GM10266 (cell line): ENCODE measurements around the gene MAPK8.
A peak's percentile ranks its signal among the peaks of the same experiment; 100 is the strongest.

Experiments used
- DNase-seq: peaks from one replicate; pipeline ENCODE4 v3.0.0; 2012; ENCODE audit errors: extremely low spot score
- CTCF ChIP-seq: IDR thresholded peaks from 2 replicates; pipeline ENCODE4 v1.5.1; 2012; ENCODE audit warnings: mild to moderate bottlenecking, low read depth; ENCODE audit not compliant: control insufficient read depth, insufficient read depth; ENCODE audit errors: missing control alignments

The MAPK8 gene

GRCh38 chr10:48306265-48306869 is at the start of gene MAPK8:
Gene MAPK8 (plus strand): TSS chr10:48306677. CDS start chr10:48401661, 94,984 bp downstream.
- peak; percentile 99 for DNase-seq
- TF ChIP-seq CTCF = no peak

- DNase-seq = no peak
- no peak for TF ChIP-seq CTCF
Measured at GRCh38 chr10:48257407-48257961, 49.0 kb upstream of the MAPK8 start.

GRCh38 chr10:48258105-48258504 is 48.4 kb upstream of the MAPK8 start:
- no peak for TF ChIP-seq CTCF
- DNase-seq = no peak

- no peak for DNase-seq
- no peak for TF ChIP-seq CTCF
Measured at GRCh38 chr10:48266528-48266927, 39.9 kb upstream of the MAPK8 start.

GRCh38 chr10:48271047-48271730 is 35.3 kb upstream of the MAPK8 start:
- TF ChIP-seq CTCF = no peak
- no peak for DNase-seq

GRCh38 chr10:48272682-48273081 is 33.8 kb upstream of the MAPK8 start:
- TF ChIP-seq CTCF = no peak
- DNase-seq = no peak

- TF ChIP-seq CTCF = no peak
- no peak for DNase-seq
Measured at GRCh38 chr10:48273741-48274140, 32.7 kb upstream of the MAPK8 start.
